GM23338 (cell line): ENCODE data around the gene KEL. TPM values are rescaled to one million over a fixed set of nuclear protein-coding genes. Genes with fewer than 3 reads are reported as not detected.

ENCODE experiments used
- ATAC-seq: fragments of 200-7000 bp; cut with Tn5 transposase; 3 replicates; pipeline ENCODE4 v1.9.1; 2020
- DNase-seq: peaks from one replicate; pipeline ENCODE4 v3.0.0-alpha.2; 2015; ENCODE audit warnings: low spot score
- H2AFZ ChIP-seq: fragments of 200-600 bp; sonication (generic); 2 replicates; pipeline ENCODE4 v1.8.0; 2016; ENCODE audit warnings: antibody characterized with exemption, mild to moderate bottlenecking, moderate library complexity
- H3F3A ChIP-seq: fragments of 200-600 bp; sonication (generic); replicated peaks from 2 replicates; pipeline ENCODE4 v1.8.0; 2017; ENCODE audit warnings: antibody characterized with exemption, mixed run types, low read depth
- H3K27ac ChIP-seq: fragments of 200-600 bp; sonication (generic); 2 replicates; pipeline ENCODE4 v1.6.1; 2016; ENCODE audit warnings: low read depth
- H3K27me3 ChIP-seq: fragments of 200-600 bp; sonication (generic); 2 replicates; pipeline ENCODE4 v1.8.0; 2016; ENCODE audit warnings: mild to moderate bottlenecking, mixed run types, moderate library complexity; ENCODE audit not compliant: insufficient read depth
- H3K36me3 ChIP-seq: fragments of 200-600 bp; sonication (generic); 2 replicates; pipeline ENCODE4 v1.8.0; 2016; ENCODE audit warnings: mild to moderate bottlenecking; ENCODE audit not compliant: insufficient read depth
- H3K4me1 ChIP-seq: fragments of 200-600 bp; sonication (generic); 2 replicates; pipeline ENCODE4 v1.8.0; 2016; ENCODE audit warnings: mild to moderate bottlenecking, moderate library complexity; ENCODE audit not compliant: insufficient read depth
- H3K4me2 ChIP-seq: fragments of 200-600 bp; sonication (generic); 2 replicates; pipeline ENCODE4 v1.7.1; 2017; ENCODE audit warnings: mixed run types
- H3K4me3 ChIP-seq: fragments of 200-600 bp; sonication (generic); 2 replicates; pipeline ENCODE4 v1.6.1; 2016; ENCODE audit warnings: mixed run types
- H3K79me2 ChIP-seq: fragments of 200-600 bp; sonication (generic); replicated peaks from 2 replicates; pipeline ENCODE4 v1.8.0; 2017; ENCODE audit warnings: mild to moderate bottlenecking; ENCODE audit not compliant: insufficient read depth
- H3K9me2 ChIP-seq: fragments of 200-600 bp; sonication (generic); 2 replicates; pipeline ENCODE4 v1.8.0; 2017; ENCODE audit not compliant: insufficient read depth
- H4K20me1 ChIP-seq: fragments of 200-600 bp; sonication (generic); replicated peaks from 2 replicates; pipeline ENCODE4 v1.8.0; 2017; ENCODE audit warnings: mild to moderate bottlenecking; ENCODE audit not compliant: insufficient read depth
- H3K27ac Mint-ChIP-seq: 2 replicates; pipeline ENCODE4 v1.8.0; 2020; ENCODE audit warnings: inconsistent platforms, mild to moderate bottlenecking, moderate library complexity, mixed read lengths
- H3K27me3 Mint-ChIP-seq: 3 replicates; pipeline ENCODE4 v1.8.0; 2022; ENCODE audit warnings: low read depth, mild to moderate bottlenecking, moderate library complexity, mixed read lengths, inconsistent platforms; ENCODE audit not compliant: insufficient read depth, poor library complexity
- H3K36me3 Mint-ChIP-seq: 3 replicates; pipeline ENCODE4 v1.8.0; 2021; ENCODE audit warnings: low read depth, mild to moderate bottlenecking, inconsistent platforms, moderate library complexity, mixed read lengths
- H3K4me1 Mint-ChIP-seq: 3 replicates; pipeline ENCODE4 v1.8.0; 2020; ENCODE audit warnings: mild to moderate bottlenecking, inconsistent platforms, mixed read lengths
- H3K4me3 Mint-ChIP-seq: 3 replicates; pipeline ENCODE4 v1.8.0; 2021; ENCODE audit warnings: moderate library complexity, mild to moderate bottlenecking, inconsistent platforms, mixed read lengths
- H3K9me3 Mint-ChIP-seq: 3 replicates; pipeline ENCODE4 v1.8.0; 2020; ENCODE audit warnings: moderate library complexity, mild to moderate bottlenecking, inconsistent platforms, mixed read lengths
- CREB1 ChIP-seq: fragments of 250-450 bp; sonication (Bioruptor Pico); IDR thresholded peaks from 2 replicates; pipeline ENCODE4 v1.5.0; 2020; ENCODE audit warnings: low read depth, mild to moderate bottlenecking, moderate library complexity
- EZH2 ChIP-seq: fragments of 200-600 bp; sonication (generic); IDR thresholded peaks from one replicate; pipeline ENCODE4 v1.8.0; 2017; ENCODE audit warnings: antibody characterized with exemption, mild to moderate bottlenecking, low read depth; ENCODE audit not compliant: unreplicated experiment
- EZH2phosphoT487 ChIP-seq: fragments of 200-600 bp; sonication (generic); IDR thresholded peaks from one replicate; pipeline ENCODE4 v1.8.1; 2018; ENCODE audit warnings: antibody characterized with exemption; ENCODE audit not compliant: unreplicated experiment
- JUNB ChIP-seq: IDR thresholded peaks from one replicate; pipeline ENCODE4 v1.6.1; 2016; ENCODE audit warnings: antibody characterized with exemption; ENCODE audit not compliant: unreplicated experiment
- NANOG ChIP-seq: IDR thresholded peaks from 2 replicates; pipeline ENCODE4 v1.6.1; 2016; ENCODE audit warnings: antibody characterized with exemption, borderline replicate concordance
- POLR2AphosphoS5 ChIP-seq: IDR thresholded peaks from 2 replicates; pipeline ENCODE4 v1.6.1; 2016; ENCODE audit warnings: antibody characterized with exemption, low read depth
- STAT1 ChIP-seq: IDR thresholded peaks from one replicate; pipeline ENCODE4 v1.6.1; 2016; ENCODE audit warnings: antibody characterized with exemption; ENCODE audit not compliant: unreplicated experiment
- ZNF114 ChIP-seq: fragments of 250-450 bp; sonication (Bioruptor Pico); IDR thresholded peaks from 2 replicates; pipeline ENCODE4 v1.5.0; 2020; ENCODE audit warnings: mild to moderate bottlenecking, moderate library complexity
- ZNF331 ChIP-seq: fragments of 250-450 bp; sonication (Bioruptor Pico); IDR thresholded peaks from 2 replicates; pipeline ENCODE4 v1.5.0; 2020; ENCODE audit warnings: low read depth, mild to moderate bottlenecking, moderate library complexity
- polyA plus RNA-seq: library from polyadenylated mRNA; unstranded; fragments of >200 nt; fragmentation: Nextera tagmentation; extraction: Ambion mirVana; gene quantifications from 2 replicates; pipeline ENCODE4 v1.2.1, GENCODE V29; 2016
- total RNA-seq: library from RNA; depleted of rRNA; stranded (reverse); fragments of >200 nt; shearing (Covaris generic); gene quantifications from 2 replicates; pipeline ENCODE4 v1.2.3, GENCODE V29; 2014
- TF ChIP-seq, protein P1 (sequence below): IDR thresholded peaks from one replicate; pipeline ENCODE4 v1.6.1; 2018; ENCODE audit warnings: antibody characterized with exemption; ENCODE audit not compliant: unreplicated experiment
- TF ChIP-seq, protein P2 (sequence below): IDR thresholded peaks from 2 replicates; pipeline ENCODE4 v1.6.1; 2016; ENCODE audit warnings: antibody characterized with exemption
- TF ChIP-seq, protein P3 (sequence below): fragments of 250-450 bp; sonication (Bioruptor Pico); IDR thresholded peaks from 2 replicates; pipeline ENCODE4 v1.5.0; 2020; ENCODE audit warnings: mild to moderate bottlenecking, moderate library complexity
- TF ChIP-seq, protein P4 (sequence below), 2 experiments: fragments of 200-600 bp in 1 of 2; sonication (generic) in 1 of 2; conservative IDR thresholded peaks; 2 replicates each; pipeline versions ENCODE4 v1.5.1 to v1.6.1; 2016 to 2017; ENCODE audit warnings: antibody characterized with exemption in 2 of 2, low read depth in 2 of 2, mild to moderate bottlenecking in 2 of 2, moderate library complexity in 1 of 2

KEL gene
- total and polyA plus RNA-seq, 2 experiments from 2014 or later, result 1.2 to 3.6 TPM

DNA sequence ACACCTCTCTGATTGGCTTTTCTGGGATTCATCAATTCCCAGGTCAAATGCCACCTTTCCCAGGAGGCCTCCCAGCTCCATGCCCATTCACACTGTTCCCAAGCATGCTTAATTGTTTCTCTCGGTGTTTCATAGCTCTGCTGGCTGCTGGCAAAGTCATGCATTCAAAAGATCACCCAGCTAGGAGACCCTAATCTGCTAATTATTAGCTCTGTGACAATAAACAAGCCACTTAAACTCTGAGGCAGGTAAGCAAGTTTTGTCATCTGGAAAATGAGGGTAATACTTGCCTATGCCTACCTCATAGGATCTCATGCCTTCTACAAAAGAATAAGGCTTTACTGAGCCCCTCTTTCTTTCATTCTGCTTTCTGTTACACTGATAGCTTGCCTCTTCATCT lies 828 bp upstream of the KEL start:
- TF ChIP-seq EZH2, result no peak
- no peak for TF ChIP-seq POLR2AphosphoS5
- TF ChIP-seq, protein P1, sequence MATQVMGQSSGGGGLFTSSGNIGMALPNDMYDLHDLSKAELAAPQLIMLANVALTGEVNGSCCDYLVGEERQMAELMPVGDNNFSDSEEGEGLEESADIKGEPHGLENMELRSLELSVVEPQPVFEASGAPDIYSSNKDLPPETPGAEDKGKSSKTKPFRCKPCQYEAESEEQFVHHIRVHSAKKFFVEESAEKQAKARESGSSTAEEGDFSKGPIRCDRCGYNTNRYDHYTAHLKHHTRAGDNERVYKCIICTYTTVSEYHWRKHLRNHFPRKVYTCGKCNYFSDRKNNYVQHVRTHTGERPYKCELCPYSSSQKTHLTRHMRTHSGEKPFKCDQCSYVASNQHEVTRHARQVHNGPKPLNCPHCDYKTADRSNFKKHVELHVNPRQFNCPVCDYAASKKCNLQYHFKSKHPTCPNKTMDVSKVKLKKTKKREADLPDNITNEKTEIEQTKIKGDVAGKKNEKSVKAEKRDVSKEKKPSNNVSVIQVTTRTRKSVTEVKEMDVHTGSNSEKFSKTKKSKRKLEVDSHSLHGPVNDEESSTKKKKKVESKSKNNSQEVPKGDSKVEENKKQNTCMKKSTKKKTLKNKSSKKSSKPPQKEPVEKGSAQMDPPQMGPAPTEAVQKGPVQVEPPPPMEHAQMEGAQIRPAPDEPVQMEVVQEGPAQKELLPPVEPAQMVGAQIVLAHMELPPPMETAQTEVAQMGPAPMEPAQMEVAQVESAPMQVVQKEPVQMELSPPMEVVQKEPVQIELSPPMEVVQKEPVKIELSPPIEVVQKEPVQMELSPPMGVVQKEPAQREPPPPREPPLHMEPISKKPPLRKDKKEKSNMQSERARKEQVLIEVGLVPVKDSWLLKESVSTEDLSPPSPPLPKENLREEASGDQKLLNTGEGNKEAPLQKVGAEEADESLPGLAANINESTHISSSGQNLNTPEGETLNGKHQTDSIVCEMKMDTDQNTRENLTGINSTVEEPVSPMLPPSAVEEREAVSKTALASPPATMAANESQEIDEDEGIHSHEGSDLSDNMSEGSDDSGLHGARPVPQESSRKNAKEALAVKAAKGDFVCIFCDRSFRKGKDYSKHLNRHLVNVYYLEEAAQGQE, result no peak
- no peak for TF ChIP-seq ZNF331
- TF ChIP-seq, protein P2, sequence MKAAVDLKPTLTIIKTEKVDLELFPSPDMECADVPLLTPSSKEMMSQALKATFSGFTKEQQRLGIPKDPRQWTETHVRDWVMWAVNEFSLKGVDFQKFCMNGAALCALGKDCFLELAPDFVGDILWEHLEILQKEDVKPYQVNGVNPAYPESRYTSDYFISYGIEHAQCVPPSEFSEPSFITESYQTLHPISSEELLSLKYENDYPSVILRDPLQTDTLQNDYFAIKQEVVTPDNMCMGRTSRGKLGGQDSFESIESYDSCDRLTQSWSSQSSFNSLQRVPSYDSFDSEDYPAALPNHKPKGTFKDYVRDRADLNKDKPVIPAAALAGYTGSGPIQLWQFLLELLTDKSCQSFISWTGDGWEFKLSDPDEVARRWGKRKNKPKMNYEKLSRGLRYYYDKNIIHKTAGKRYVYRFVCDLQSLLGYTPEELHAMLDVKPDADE, result no peak
- TF ChIP-seq ZNF114 (CRISPR knock-in tag), result no peak
- TF ChIP-seq NANOG, result no peak
- no peak for TF ChIP-seq STAT1
- TF ChIP-seq, protein P3, sequence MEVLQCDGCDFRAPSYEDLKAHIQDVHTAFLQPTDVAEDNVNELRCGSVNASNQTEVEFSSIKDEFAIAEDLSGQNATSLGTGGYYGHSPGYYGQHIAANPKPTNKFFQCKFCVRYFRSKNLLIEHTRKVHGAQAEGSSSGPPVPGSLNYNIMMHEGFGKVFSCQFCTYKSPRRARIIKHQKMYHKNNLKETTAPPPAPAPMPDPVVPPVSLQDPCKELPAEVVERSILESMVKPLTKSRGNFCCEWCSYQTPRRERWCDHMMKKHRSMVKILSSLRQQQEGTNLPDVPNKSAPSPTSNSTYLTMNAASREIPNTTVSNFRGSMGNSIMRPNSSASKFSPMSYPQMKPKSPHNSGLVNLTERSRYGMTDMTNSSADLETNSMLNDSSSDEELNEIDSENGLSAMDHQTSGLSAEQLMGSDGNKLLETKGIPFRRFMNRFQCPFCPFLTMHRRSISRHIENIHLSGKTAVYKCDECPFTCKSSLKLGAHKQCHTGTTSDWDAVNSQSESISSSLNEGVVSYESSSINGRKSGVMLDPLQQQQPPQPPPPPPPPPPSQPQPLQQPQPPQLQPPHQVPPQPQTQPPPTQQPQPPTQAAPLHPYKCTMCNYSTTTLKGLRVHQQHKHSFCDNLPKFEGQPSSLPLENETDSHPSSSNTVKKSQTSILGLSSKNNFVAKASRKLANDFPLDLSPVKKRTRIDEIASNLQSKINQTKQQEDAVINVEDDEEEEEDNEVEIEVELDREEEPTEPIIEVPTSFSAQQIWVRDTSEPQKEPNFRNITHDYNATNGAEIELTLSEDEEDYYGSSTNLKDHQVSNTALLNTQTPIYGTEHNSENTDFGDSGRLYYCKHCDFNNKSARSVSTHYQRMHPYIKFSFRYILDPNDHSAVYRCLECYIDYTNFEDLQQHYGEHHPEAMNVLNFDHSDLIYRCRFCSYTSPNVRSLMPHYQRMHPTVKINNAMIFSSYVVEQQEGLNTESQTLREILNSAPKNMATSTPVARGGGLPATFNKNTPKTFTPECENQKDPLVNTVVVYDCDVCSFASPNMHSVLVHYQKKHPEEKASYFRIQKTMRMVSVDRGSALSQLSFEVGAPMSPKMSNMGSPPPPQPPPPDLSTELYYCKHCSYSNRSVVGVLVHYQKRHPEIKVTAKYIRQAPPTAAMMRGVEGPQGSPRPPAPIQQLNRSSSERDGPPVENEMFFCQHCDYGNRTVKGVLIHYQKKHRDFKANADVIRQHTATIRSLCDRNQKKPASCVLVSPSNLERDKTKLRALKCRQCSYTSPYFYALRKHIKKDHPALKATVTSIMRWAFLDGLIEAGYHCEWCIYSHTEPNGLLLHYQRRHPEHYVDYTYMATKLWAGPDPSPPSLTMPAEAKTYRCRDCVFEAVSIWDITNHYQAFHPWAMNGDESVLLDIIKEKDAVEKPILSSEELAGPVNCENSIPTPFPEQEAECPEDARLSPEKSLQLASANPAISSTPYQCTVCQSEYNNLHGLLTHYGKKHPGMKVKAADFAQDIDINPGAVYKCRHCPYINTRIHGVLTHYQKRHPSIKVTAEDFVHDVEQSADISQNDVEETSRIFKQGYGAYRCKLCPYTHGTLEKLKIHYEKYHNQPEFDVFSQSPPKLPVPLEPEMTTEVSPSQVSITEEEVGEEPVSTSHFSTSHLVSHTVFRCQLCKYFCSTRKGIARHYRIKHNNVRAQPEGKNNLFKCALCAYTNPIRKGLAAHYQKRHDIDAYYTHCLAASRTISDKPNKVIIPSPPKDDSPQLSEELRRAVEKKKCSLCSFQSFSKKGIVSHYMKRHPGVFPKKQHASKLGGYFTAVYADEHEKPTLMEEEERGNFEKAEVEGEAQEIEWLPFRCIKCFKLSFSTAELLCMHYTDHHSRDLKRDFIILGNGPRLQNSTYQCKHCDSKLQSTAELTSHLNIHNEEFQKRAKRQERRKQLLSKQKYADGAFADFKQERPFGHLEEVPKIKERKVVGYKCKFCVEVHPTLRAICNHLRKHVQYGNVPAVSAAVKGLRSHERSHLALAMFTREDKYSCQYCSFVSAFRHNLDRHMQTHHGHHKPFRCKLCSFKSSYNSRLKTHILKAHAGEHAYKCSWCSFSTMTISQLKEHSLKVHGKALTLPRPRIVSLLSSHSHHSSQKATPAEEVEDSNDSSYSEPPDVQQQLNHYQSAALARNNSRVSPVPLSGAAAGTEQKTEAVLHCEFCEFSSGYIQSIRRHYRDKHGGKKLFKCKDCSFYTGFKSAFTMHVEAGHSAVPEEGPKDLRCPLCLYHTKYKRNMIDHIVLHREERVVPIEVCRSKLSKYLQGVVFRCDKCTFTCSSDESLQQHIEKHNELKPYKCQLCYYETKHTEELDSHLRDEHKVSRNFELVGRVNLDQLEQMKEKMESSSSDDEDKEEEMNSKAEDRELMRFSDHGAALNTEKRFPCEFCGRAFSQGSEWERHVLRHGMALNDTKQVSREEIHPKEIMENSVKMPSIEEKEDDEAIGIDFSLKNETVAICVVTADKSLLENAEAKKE, result no peak
- no peak for TF ChIP-seq JUNB
- TF ChIP-seq, protein P4, sequence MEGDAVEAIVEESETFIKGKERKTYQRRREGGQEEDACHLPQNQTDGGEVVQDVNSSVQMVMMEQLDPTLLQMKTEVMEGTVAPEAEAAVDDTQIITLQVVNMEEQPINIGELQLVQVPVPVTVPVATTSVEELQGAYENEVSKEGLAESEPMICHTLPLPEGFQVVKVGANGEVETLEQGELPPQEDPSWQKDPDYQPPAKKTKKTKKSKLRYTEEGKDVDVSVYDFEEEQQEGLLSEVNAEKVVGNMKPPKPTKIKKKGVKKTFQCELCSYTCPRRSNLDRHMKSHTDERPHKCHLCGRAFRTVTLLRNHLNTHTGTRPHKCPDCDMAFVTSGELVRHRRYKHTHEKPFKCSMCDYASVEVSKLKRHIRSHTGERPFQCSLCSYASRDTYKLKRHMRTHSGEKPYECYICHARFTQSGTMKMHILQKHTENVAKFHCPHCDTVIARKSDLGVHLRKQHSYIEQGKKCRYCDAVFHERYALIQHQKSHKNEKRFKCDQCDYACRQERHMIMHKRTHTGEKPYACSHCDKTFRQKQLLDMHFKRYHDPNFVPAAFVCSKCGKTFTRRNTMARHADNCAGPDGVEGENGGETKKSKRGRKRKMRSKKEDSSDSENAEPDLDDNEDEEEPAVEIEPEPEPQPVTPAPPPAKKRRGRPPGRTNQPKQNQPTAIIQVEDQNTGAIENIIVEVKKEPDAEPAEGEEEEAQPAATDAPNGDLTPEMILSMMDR (conservative IDR thresholded peaks at IDR 0.05; ENCODE audit: low read depth in 2 of 2), result no peak
- no peak for TF ChIP-seq CREB1 (CRISPR knock-in tag)
- no peak for TF ChIP-seq EZH2phosphoT487
- no peak for ATAC-seq
- Mint-ChIP-seq H3K27ac (no peak overlapping the region), H3K4me3 (no peak overlapping the region), H3K9me3 (no peaks in the 10 kb centered on the region; the same call in 2 of the 3 replicates), H3K27me3 (peaks cover 6% of the 10 kb centered on the region), H3K4me1 (peaks cover 29% of the 10 kb centered on the region), H3K36me3 (peaks cover 4% of the 10 kb centered on the region; the same call in 1 of the 3 replicates)
- Histone ChIP-seq H3K4me3 (no peak overlapping the region), H4K20me1 (no peaks in the 10 kb centered on the region), H3K79me2 (no peaks in the 10 kb centered on the region), H3F3A (no peaks in the 10 kb centered on the region), H3K27me3 (no peaks in the 10 kb centered on the region), H3K4me2 (no peak overlapping the region), H3K27ac (no peak overlapping the region), H3K4me1 (peaks cover 20% of the 10 kb centered on the region), H3K9me2 (peaks cover 19% of the 10 kb centered on the region), H2AFZ (no peak overlapping the region; the same call in 1 of the 2 replicates), H3K36me3 (no peaks in the 10 kb centered on the region)
- no peak for DNase-seq
